Fibroblast of skin of scalp (primary cell): ENCODE results near the gene POLD1.

Source experiments
- DNase-seq: peaks from one replicate; pipeline ENCODE4 v3.0.0-alpha.2; 2013

The POLD1 gene

DNA sequence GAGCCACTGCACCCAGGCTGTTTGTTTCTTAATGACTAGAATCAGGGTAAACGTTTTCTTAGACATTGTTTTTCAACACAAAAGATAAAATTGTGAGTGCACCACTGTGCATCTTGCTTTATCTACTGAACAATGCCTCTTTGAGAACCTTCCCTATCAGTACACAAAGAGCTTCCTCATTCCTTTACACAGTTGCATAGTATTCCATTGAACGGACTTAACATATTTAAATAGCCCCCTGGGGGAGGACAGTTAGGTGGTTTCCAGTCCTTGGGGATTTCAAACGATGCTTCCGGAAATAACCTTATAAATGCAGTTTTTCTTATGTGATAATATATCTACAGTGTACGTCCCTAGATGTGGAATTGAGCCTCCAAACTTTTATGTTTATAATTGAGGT lies 8.6 kb downstream of the POLD1 start:
- no peak for DNase-seq

GRCh38 chr19:50393589-50393988 lies 9.4 kb downstream of the POLD1 start:
- DNase-seq: no peak

DNA sequence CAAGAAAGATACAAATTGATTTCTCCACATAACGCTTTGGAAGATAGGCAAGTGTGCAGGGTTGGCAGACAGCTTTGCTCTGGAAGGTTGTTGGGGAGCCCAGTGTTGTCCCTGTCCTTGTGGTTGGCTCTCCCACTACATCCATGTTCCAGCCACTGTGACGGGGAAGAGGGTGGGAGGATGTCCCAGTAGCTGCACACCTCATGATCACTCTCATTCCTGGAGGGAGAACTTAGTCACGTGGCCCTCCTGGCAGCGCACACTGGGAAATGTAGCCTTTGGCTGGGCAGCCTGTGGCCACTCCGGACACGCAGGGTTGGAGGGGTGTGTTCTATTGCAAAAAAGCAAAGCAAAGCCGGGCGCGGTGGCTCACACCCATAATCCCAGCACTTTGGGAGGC lies 9.9 kb downstream of the POLD1 start:
- DNase-seq: no peak

- no peak for DNase-seq
Measured at GRCh38 chr19:50398675-50399367, 14.7 kb downstream of the POLD1 start.

- DNase-seq: no peak
Measured at GRCh38 chr19:50399368-50399745, 15.2 kb downstream of the POLD1 start.

- DNase-seq: no peak
Measured at GRCh38 chr19:50401605-50402450, 17.7 kb downstream of the POLD1 start.

GRCh38 chr19:50402544-50403301 lies 18.6 kb downstream of the POLD1 start:
- DNase-seq: no peak

GRCh38 chr19:50406156-50406820 lies 22.1 kb downstream of the POLD1 start:
- no peak for DNase-seq

DNA sequence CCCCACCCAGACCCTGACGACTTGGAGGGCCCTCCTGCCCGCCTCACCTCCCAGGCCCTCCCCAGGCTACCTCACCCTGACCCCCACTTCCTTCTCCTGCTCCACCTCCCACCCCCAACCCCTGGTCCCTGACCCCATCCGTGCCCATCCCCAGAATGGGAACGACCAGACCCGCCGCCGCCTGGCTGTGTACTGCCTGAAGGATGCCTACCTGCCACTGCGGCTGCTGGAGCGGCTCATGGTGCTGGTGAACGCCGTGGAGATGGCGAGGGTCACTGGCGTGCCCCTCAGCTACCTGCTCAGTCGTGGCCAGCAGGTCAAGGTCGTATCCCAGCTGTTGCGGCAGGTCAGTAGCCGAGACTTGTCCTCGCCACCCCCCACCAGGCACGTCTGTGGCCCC lies 22.7 kb downstream of the POLD1 start:
- no peak for DNase-seq

DNA sequence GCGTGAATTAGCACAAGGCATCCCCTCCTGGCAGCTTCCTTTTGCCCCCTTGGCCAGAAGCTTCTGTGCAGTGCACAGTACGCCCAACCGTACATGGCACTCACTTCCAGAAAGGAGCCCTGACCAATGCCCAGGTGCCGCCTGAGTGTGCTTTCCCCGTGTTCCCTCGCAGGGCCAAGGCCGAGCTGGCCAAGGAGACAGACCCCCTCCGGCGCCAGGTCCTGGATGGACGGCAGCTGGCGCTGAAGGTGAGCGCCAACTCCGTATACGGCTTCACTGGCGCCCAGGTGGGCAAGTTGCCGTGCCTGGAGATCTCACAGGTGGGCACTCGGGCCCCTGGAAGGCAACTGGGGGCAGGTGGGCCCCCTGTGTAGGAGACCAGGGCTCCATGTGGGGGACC lies 25.2 kb downstream of the POLD1 start:
- no peak for DNase-seq

DNA sequence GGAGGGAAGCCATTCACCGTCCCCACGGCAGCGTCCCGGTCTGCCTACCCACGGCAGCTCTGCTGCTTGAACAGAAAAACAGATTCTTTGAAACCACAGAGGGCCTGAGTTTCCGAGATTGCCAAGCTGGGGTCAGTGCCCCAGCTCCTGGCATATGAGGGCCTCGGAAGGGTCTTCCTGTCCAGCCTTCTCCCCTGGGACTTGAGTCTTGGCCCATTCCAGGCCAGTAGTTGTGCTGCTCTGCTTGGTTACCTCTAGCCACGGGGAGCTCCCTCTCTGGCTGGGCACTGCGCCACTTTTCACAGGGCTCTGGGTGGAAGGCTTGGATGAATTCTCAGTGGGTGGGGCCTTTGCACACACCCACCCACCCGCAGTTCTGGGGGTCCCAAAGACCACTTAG lies 26.0 kb downstream of the POLD1 start:
- no peak for DNase-seq

GRCh38 chr19:50412419-50412818 lies 28.3 kb downstream of the POLD1 start:
- DNase-seq: no peak

- DNase-seq: no peak
Measured at GRCh38 chr19:50413096-50413495, 28.9 kb downstream of the POLD1 start.

DNA sequence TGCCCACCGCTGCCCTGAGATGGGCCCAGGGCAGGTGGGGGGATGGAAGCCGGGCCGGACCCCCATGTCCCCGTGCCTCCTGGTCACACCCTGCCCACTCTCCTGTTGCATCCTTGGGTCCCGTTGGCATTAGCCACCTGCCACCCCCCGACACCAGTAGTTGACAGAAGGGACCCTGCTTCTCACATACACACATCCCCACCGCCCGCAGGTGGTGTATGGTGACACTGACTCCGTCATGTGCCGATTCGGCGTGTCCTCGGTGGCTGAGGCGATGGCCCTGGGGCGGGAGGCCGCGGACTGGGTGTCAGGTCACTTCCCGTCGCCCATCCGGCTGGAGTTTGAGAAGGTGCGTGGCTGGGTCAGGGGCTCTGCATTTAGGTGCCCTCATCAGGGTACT lies 29.4 kb downstream of the POLD1 start:
- DNase-seq: no peak

GRCh38 chr19:50414864-50415660 lies 30.9 kb downstream of the POLD1 start:
- DNase-seq: peak; percentile 54

DNA sequence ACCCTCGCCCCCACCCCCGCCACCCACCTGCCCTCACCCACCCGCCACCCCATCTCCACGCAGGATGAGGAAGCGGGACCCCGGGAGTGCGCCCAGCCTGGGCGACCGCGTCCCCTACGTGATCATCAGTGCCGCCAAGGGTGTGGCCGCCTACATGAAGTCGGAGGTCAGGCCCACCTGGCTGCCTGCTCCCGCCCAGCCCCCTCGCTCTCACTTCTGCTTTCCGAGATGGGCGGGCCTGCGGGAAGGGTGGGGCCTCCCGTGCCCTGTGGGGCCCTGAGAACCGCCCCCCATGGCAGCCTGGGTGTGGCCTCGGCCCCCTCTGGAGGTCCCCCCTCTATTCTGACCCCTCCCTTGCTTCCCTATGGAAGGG lies 31.5 kb downstream of the POLD1 start:
- no peak for DNase-seq

- no peak for DNase-seq
Measured at GRCh38 chr19:50416034-50416977, 32.2 kb downstream of the POLD1 start.

- no peak for DNase-seq
Measured at GRCh38 chr19:50417111-50418081, 33.2 kb downstream of the POLD1 start.

DNA sequence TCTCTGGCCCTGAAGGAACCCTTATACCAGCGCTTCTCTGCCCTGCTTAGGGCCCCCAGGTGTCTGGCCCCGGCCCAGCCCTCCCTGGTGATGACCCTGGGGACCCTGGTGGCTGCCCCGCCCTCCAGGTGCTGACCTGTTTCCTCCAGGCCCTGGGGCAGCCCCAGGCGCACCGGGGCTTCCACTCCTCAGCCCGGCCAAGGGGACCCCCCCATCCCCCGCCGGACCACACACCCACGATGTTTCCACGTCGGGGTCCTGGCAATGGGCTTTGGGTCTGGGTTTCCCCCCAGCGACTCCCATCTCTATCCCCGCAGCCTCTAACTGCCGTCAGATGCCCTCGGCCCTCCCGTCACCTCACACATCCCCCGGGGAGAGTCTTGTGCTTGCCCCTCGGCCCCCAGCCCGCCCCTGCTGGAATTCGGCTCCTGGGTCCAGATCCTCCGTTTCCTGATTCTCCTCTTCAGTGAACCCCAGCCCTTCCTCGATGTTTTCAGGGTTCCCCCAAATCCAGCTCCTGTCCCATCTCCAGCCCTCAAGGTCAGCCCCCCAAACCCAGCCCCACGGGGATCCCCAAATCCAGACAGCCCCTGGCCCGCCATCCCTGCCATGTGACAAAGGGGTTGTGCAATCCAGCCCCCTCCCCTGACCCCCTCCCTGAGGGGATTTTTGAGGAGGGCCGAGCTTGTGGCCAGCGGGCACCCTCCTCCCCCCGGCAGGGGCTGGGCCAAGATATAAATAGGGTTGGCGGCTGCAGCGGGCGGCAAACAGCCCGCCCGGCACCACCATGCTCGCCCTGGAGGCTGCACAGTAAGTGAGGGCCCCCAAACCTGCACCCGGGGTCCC lies 34.3 kb downstream of the POLD1 start, which contains the start of gene SPIB:
Gene SPIB, plus strand, starts transcription at position 763 of the 846 bp plus-strand sequence. Its CDS starts 25 bp downstream, at position 788.
- DNase-seq: no peak
